ENCODE data around the gene TRABD.

DNA sequence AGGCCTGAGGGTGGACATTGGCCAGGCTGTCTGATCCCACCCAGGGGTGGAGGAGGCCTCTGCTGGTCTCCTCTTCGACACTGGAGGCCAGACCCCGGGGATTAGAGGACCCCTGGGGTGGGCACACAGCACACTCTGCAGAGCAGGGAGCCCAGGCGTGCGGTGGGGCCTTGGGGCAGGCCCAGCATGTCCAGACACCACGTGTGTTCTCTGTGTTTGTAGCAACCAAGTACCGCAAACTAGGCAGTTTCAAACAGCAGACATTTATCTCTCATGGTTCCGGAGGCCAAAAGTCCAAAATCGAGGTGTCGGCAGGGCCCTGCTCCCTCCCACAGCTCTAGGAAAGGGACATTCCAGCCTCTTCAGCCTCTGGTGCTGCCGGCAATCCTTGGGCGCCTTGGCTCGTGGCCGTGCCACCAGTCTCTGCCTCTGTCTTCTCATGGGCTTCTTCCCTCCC is 13.7 kb upstream of the TRABD start:
- TF ChIP-seq, protein P1, sequence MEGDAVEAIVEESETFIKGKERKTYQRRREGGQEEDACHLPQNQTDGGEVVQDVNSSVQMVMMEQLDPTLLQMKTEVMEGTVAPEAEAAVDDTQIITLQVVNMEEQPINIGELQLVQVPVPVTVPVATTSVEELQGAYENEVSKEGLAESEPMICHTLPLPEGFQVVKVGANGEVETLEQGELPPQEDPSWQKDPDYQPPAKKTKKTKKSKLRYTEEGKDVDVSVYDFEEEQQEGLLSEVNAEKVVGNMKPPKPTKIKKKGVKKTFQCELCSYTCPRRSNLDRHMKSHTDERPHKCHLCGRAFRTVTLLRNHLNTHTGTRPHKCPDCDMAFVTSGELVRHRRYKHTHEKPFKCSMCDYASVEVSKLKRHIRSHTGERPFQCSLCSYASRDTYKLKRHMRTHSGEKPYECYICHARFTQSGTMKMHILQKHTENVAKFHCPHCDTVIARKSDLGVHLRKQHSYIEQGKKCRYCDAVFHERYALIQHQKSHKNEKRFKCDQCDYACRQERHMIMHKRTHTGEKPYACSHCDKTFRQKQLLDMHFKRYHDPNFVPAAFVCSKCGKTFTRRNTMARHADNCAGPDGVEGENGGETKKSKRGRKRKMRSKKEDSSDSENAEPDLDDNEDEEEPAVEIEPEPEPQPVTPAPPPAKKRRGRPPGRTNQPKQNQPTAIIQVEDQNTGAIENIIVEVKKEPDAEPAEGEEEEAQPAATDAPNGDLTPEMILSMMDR (conservative IDR thresholded peaks at IDR 0.05 in 1 of 2, IDR thresholded peaks at IDR 0.05 in 1 of 2; ENCODE audit: low read depth in 1 of 2, low read length in 2 of 2), result no peak
- no peak for TF ChIP-seq EZH2 (IDR thresholded peaks at IDR 0.05; ENCODE audit: low read length, missing control alignments)

All from fibroblast of lung (primary cell).